Mesenchymal stem cell (in vitro differentiated cells and primary cell): ENCODE data around the gene ZNF214.

Source experiments
- DNase-seq: peaks from one replicate; pipeline ENCODE4 v3.0.0-alpha.2; 2013
- H2AFZ ChIP-seq: one replicate; pipeline ENCODE4 v1.6.1; 2013; ENCODE audit warnings: low read depth, mild to moderate bottlenecking, control low read depth, inconsistent platforms, low read length, moderate library complexity
- H2AK5ac ChIP-seq: 2 replicates; pipeline ENCODE4 v1.6.1; 2013; ENCODE audit warnings: low read length, moderate library complexity, mild to moderate bottlenecking, inconsistent platforms; ENCODE audit not compliant: severe bottlenecking
- H2BK120ac ChIP-seq: one replicate; pipeline ENCODE4 v1.6.1; 2013; ENCODE audit warnings: low read depth, mild to moderate bottlenecking, inconsistent platforms, low read length, moderate library complexity
- H2BK12ac ChIP-seq, 2 experiments: one replicate each; pipeline ENCODE4 v1.6.1; 2013; ENCODE audit warnings: inconsistent platforms in 2 of 2, low read length in 2 of 2, mild to moderate bottlenecking in 2 of 2, moderate library complexity in 2 of 2, control low read depth in 1 of 2
- H2BK15ac ChIP-seq: one replicate; pipeline ENCODE4 v1.6.1; 2013; ENCODE audit warnings: mild to moderate bottlenecking, low read depth, inconsistent platforms; ENCODE audit not compliant: poor library complexity, severe bottlenecking
- H2BK5ac ChIP-seq: 2 replicates; pipeline ENCODE4 v1.6.1; 2013; ENCODE audit warnings: low read depth, mild to moderate bottlenecking, low read length, control low read depth, inconsistent platforms; ENCODE audit not compliant: poor library complexity, severe bottlenecking
- H3K14ac ChIP-seq, 2 experiments: one replicate each; pipeline ENCODE4 v1.6.1; 2013; ENCODE audit warnings: inconsistent platforms in 2 of 2, low read length in 2 of 2, control low read depth in 1 of 2, mild to moderate bottlenecking in 1 of 2, moderate library complexity in 1 of 2
- H3K18ac ChIP-seq, 2 experiments: one replicate each; pipeline ENCODE4 v1.6.1; 2013; ENCODE audit warnings: inconsistent platforms in 2 of 2, low read length in 2 of 2, control low read depth in 1 of 2, low read depth in 1 of 2, mild to moderate bottlenecking in 1 of 2
- H3K23ac ChIP-seq, 2 experiments: one replicate each; pipeline ENCODE4 v1.6.1; 2013; ENCODE audit warnings: inconsistent platforms in 2 of 2, low read length in 2 of 2, mild to moderate bottlenecking in 2 of 2, moderate library complexity in 2 of 2, control low read depth in 1 of 2
- H3K27ac ChIP-seq: 2 replicates; pipeline ENCODE4 v1.5.1; 2013; ENCODE audit warnings: mild to moderate bottlenecking, moderate library complexity, low read length, control low read depth, inconsistent platforms; ENCODE audit not compliant: poor library complexity, severe bottlenecking
- H3K27me3 ChIP-seq, 2 experiments: 2 replicates each; pipeline versions ENCODE4 v1.6.1 to v1.7.0; 2013; ENCODE audit warnings: low read length in 2 of 2, mild to moderate bottlenecking in 2 of 2, moderate library complexity in 2 of 2, control low read depth in 1 of 2, inconsistent platforms in 1 of 2; ENCODE audit not compliant: control insufficient read depth in 1 of 2, insufficient read depth in 1 of 2
- H3K36me3 ChIP-seq, 2 experiments: 2 replicates each; pipeline versions ENCODE4 v1.6.1 to v1.7.0; 2013; ENCODE audit warnings: low read length in 2 of 2, control low read depth in 1 of 2, inconsistent platforms in 1 of 2, low read depth in 1 of 2, mild to moderate bottlenecking in 1 of 2; ENCODE audit not compliant: insufficient read depth in 2 of 2, control insufficient read depth in 1 of 2
- H3K4ac ChIP-seq, 2 experiments: one replicate each; pipeline ENCODE4 v1.6.1; 2013; ENCODE audit warnings: inconsistent platforms in 2 of 2, low read length in 2 of 2, mild to moderate bottlenecking in 2 of 2, moderate library complexity in 2 of 2, control low read depth in 1 of 2, low read depth in 1 of 2
- H3K4me1 ChIP-seq: 2 replicates; pipeline ENCODE4 v1.6.1; 2013; ENCODE audit warnings: low read depth, low read length, control low read depth; ENCODE audit not compliant: control insufficient read depth, insufficient read depth
- H3K4me2 ChIP-seq: 2 replicates; pipeline ENCODE4 v1.6.1; 2013; ENCODE audit warnings: low read length, mild to moderate bottlenecking, inconsistent platforms; ENCODE audit not compliant: poor library complexity, severe bottlenecking
- H3K4me3 ChIP-seq, 2 experiments: 2 replicates each; pipeline versions ENCODE4 v1.5.1 to v1.7.0; 2013; ENCODE audit warnings: low read length in 2 of 2, mild to moderate bottlenecking in 2 of 2, control low read depth in 1 of 2, low read depth in 1 of 2; ENCODE audit not compliant: insufficient read depth in 1 of 2
- H3K79me1 ChIP-seq: replicated peaks from 2 replicates; pipeline ENCODE4 v1.6.1; 2013; ENCODE audit warnings: mild to moderate bottlenecking, control low read depth, low read length, inconsistent platforms; ENCODE audit not compliant: poor library complexity, severe bottlenecking
- H3K9ac ChIP-seq: 2 replicates; pipeline ENCODE4 v1.7.0; 2013; ENCODE audit warnings: mild to moderate bottlenecking, low read length, moderate library complexity
- H3K9me3 ChIP-seq: 2 replicates; pipeline ENCODE4 v1.7.0; 2013; ENCODE audit warnings: mild to moderate bottlenecking, low read length; ENCODE audit not compliant: control insufficient read depth
- H4K8ac ChIP-seq: one replicate; pipeline ENCODE4 v1.6.1; 2013; ENCODE audit warnings: inconsistent platforms, mild to moderate bottlenecking, low read length, moderate library complexity
- H4K91ac ChIP-seq: one replicate; pipeline ENCODE4 v1.6.1; 2013; ENCODE audit warnings: mild to moderate bottlenecking, low read length, inconsistent platforms
- WGBS: methylation state at CpG from one replicate; pipeline ENCODE4 v1.1.7; 2013; ENCODE audit warnings: mixed read lengths; 5-methylcytosine and 5-hydroxymethylcytosine counted together

The ZNF214 gene

DNA sequence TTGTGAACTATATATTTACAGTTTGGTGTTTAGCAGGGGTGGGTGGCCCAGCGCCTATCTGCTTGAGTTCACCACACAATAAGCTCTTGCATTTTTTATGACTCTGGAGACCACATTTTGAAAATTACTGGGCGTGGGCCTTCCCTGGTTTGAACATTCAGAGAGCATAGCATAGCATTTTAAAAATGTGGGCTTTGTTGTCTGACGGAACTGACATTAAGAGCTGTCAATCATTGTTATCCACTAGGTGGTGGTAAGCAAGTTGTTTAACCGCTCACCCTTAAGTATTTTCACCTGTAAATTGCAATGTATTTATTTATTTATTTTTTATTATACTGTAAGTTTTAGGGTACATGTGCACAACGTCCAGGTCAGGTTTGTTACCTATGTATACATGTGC is 1.2 kb upstream of the ZNF214 start:
- H4K8ac ChIP-seq, result no peak overlapping the region
- no peak for DNase-seq
- peaks cover 7% of the 10 kb centered on the region for H3K4me1 ChIP-seq
- H3K4me2 ChIP-seq, result no peak overlapping the region
- 100% methylated on average over 3 of the region's 5 CpGs for WGBS
- H2BK5ac ChIP-seq, result no peak overlapping the region
- H3K36me3 ChIP-seq, result no peaks in the 10 kb centered on the region
- H2AK5ac ChIP-seq, result no peak overlapping the region
- H3K4ac ChIP-seq, result no peak overlapping the region
- H3K27ac ChIP-seq, result no peak overlapping the region
- H3K27me3 ChIP-seq, result no peaks in the 10 kb centered on the region
- no peak overlapping the region for H3K4me3 ChIP-seq
- no peak overlapping the region for H3K14ac ChIP-seq
- no peak overlapping the region for H2BK12ac ChIP-seq
- peak overlapping the region; percentile 98 for H3K9ac ChIP-seq
- no peak overlapping the region for H3K23ac ChIP-seq
- no peak overlapping the region for H2BK15ac ChIP-seq
- H4K91ac ChIP-seq, result no peak overlapping the region
- peaks cover 2% of the 10 kb centered on the region for H3K79me1 ChIP-seq
- H3K18ac ChIP-seq, result no peak overlapping the region
- H3K9me3 ChIP-seq, result no peaks in the 10 kb centered on the region
- H2BK120ac ChIP-seq, result no peak overlapping the region
- no peak overlapping the region for H2AFZ ChIP-seq

- Histone ChIP-seq H3K79me1 (peaks cover 2% of the 10 kb centered on the region), H2BK15ac (no peak overlapping the region)
Observed at GRCh38 chr11:7019500-7020182, 505 bp downstream of the ZNF214 start.

DNA sequence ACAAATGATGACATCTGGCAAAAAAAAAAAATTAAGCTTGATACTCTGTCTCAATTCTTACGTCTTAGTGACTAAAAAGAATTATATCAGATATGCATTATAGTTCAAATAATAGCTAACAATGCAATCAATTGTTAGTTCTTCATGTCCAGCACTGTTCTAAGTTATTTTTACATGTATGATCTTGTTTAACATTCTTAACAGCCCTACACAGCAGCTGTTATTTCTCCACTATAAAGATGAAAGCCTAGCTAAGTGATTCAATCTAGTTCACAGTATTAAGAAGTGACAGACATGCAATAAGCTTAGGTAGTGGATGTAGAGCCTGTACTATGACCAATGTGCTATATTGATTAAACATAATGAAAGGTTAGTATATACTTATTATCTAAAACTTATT is 4.1 kb downstream of the ZNF214 start:
- WGBS, result no CpG with 5 or more reads among the region's 1 CpG
- Histone ChIP-seq H3K9ac (no peak overlapping the region), H3K27ac (no peak overlapping the region), H3K4ac (no peak overlapping the region), H4K91ac (no peak overlapping the region), H3K18ac (no peak overlapping the region), H3K36me3 (no peaks in the 10 kb centered on the region), H3K4me1 (peaks cover 7% of the 10 kb centered on the region), H2BK5ac (no peak overlapping the region), H3K4me2 (no peak overlapping the region), H3K9me3 (no peaks in the 10 kb centered on the region), H3K4me3 (no peak overlapping the region), H2BK120ac (no peak overlapping the region), H2AFZ (no peak overlapping the region), H2AK5ac (no peak overlapping the region), H3K14ac (no peak overlapping the region), H3K27me3 (no peaks in the 10 kb centered on the region), H2BK15ac (no peak overlapping the region), H2BK12ac (no peak overlapping the region), H4K8ac (no peak overlapping the region), H3K23ac (no peak overlapping the region), H3K79me1 (peaks cover 2% of the 10 kb centered on the region)
- DNase-seq, result no peak

More at GRCh38 chr11:7019500-7020182, 505 bp downstream of the ZNF214 start:
- Histone ChIP-seq H3K27ac (no peak overlapping the region), H3K9ac (peak overlapping the region; percentile 98), H3K4ac (peak overlapping the region; percentile 28 to 65), H3K27me3 (no peaks in the 10 kb centered on the region), H4K91ac (no peak overlapping the region), H3K9me3 (no peaks in the 10 kb centered on the region), H3K4me3 (peak overlapping the region; percentile 70 to 98), H3K14ac (peak overlapping the region in 1 of 2 experiments; percentile 96), H2BK5ac (no peak overlapping the region), H2AK5ac (no peak overlapping the region), H3K23ac (no peak overlapping the region), H3K18ac (peak overlapping the region; percentile 58 to 61), H3K4me1 (peaks cover 7% of the 10 kb centered on the region), H4K8ac (peak overlapping the region; percentile 94), H3K4me2 (peak overlapping the region; percentile 95), H2BK120ac (no peak overlapping the region), H3K36me3 (no peaks in the 10 kb centered on the region), H2AFZ (peak overlapping the region; percentile 95), H2BK12ac (no peak overlapping the region)
- WGBS, result 2% methylated on average over 20 of the region's 26 CpGs
- DNase-seq, result no peak

- Histone ChIP-seq H3K9ac (no peak overlapping the region), H2BK120ac (no peak overlapping the region), H3K23ac (no peak overlapping the region), H3K36me3 (no peaks in the 10 kb centered on the region), H2BK5ac (no peak overlapping the region), H3K4ac (no peak overlapping the region), H3K4me3 (no peak overlapping the region), H4K91ac (no peak overlapping the region), H3K79me1 (peaks cover 2% of the 10 kb centered on the region), H3K27ac (no peak overlapping the region), H3K4me1 (no peaks in the 10 kb centered on the region), H3K14ac (no peak overlapping the region), H3K27me3 (no peaks in the 10 kb centered on the region), H2AK5ac (no peak overlapping the region), H3K4me2 (no peak overlapping the region), H2BK15ac (no peak overlapping the region), H2AFZ (no peak overlapping the region), H3K18ac (no peak overlapping the region), H3K9me3 (no peaks in the 10 kb centered on the region), H2BK12ac (no peak overlapping the region), H4K8ac (no peak overlapping the region)
- WGBS, result 80% methylated on average over 1 of the region's 1 CpG
- DNase-seq, result no peak
Observed at GRCh38 chr11:7014118-7014517, 6.0 kb downstream of the ZNF214 start.
